ENCODE results near the gene SETBP1.

DNA sequence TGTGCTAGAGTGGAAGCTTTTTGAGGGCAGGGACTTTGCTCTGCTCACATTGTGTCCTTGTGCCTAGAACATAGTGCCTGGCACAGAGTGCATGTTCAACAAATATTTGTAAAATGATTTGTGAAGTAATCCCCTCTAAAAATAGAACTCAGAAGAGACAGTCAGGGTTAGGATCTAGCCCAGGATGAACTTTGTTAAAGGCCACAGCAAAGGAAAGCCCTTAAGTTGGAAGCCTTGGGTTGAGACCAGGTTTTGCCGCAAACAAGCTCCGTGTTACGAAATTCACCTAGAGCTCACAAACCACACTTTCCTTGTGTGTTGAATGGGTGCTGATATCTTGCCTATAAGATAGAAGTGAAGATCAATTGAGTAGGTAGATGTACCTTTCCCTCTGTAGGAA is 84.2 kb downstream of the SETBP1 start:
- TF ChIP-seq, protein P1, sequence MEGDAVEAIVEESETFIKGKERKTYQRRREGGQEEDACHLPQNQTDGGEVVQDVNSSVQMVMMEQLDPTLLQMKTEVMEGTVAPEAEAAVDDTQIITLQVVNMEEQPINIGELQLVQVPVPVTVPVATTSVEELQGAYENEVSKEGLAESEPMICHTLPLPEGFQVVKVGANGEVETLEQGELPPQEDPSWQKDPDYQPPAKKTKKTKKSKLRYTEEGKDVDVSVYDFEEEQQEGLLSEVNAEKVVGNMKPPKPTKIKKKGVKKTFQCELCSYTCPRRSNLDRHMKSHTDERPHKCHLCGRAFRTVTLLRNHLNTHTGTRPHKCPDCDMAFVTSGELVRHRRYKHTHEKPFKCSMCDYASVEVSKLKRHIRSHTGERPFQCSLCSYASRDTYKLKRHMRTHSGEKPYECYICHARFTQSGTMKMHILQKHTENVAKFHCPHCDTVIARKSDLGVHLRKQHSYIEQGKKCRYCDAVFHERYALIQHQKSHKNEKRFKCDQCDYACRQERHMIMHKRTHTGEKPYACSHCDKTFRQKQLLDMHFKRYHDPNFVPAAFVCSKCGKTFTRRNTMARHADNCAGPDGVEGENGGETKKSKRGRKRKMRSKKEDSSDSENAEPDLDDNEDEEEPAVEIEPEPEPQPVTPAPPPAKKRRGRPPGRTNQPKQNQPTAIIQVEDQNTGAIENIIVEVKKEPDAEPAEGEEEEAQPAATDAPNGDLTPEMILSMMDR (IDR thresholded peaks at IDR 0.05; ENCODE audit: low read depth, low read length, poor library complexity, severe bottlenecking): no peak
- no peak for TF ChIP-seq EZH2phosphoT487 (IDR thresholded peaks at IDR 0.05; ENCODE audit: borderline replicate concordance, low read length)
